HG03280 (cell line): ENCODE measurements around the gene XKR3.
"Not testable (repeated sequence)": the region's sequence is repeated elsewhere in the genome, so short reads cannot be mapped to it uniquely, and the experiment has no call there.

Source experiments
- ATAC-seq: cut with Tn5 transposase; IDR thresholded peaks from one replicate; pipeline ENCODE4 v1.9.1; 2021; ENCODE audit warnings: mild to moderate bottlenecking, moderate library complexity; ENCODE audit not compliant: unreplicated experiment

The XKR3 gene

GRCh38 chr22:16807109-16807508 is 18.1 kb downstream of the XKR3 start:
- no peak for ATAC-seq

DNA sequence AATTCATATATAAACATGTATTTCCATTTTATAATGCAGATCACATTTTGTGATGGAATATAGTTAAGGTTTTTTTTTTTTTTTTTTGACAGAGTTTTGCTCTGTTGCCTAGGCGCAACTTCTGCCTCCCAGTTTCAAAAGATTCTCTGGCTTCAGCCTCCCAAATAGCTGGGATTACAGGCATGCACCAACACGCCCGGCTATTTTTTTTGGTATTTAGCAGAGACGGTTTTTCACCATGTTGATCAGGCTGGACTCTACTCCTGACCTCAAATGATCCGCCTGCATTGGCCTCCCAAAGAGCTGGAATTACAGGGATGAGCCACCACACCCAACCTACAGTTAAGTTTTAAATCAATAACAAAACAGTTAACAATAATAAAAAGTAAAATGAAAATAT is 18.8 kb downstream of the XKR3 start:
- no peak for ATAC-seq

- ATAC-seq, result no peak
Observed at GRCh38 chr22:16804882-16805281, 20.3 kb downstream of the XKR3 start.

- no peak for ATAC-seq
Observed at GRCh38 chr22:16803255-16803917, 21.8 kb downstream of the XKR3 start.

- no peak for ATAC-seq
Observed at GRCh38 chr22:16801571-16801970, 23.6 kb downstream of the XKR3 start.

GRCh38 chr22:16801088-16801487 is 24.1 kb downstream of the XKR3 start:
- no peak for ATAC-seq

- no peak for ATAC-seq
Observed at GRCh38 chr22:16800358-16800757, 24.9 kb downstream of the XKR3 start.

GRCh38 chr22:16795504-16795903 is 29.7 kb downstream of the XKR3 start:
- not testable (repeated sequence) for ATAC-seq

DNA sequence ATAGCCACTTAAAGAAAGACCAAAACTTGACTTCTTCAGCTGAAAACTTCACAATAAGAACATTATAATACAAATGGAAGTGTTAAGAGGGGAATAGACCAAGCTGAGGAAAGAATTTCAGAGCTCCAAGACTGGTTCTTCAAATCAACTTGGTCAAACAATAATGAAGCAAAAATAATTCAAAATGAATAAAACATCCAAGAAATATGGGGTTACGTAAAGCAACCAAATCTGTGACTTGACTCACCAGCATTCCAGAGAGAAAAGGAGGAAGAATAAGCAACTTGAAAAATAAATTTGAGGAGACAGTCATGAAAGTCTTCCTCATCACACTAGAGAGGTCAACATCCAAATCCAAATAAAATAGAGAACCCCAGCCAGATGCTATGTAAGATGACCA is 31.4 kb downstream of the XKR3 start:
- ATAC-seq, result no peak

DNA sequence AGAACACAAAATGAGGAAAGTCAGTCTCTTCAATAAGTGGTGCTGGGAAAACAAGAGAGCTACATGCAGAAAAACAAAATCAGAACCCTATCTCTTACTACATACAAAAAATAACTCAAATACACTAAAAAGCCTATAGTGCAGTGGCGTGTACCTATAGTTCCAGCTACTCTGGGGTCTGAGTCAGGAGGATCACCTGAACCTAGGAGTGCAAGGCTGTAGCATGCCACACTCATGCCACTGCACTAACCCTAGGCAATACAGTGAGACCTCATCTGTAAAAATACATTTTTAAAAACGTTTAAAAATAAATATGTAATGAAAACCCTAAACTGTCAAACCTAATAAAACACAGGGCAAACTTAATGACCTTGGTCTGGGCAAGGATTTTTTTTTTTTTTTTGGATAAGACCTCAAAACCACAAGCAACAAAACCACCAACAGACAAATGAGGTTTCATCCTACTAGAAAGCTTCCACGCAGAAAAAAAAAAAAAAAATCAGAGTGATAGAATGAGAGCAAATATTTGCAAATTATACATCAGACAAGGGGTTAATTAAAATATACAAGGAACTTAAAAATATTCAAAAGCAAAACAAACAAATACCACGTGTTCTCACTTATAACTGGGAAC is 35.2 kb downstream of the XKR3 start:
- no peak for ATAC-seq

DNA sequence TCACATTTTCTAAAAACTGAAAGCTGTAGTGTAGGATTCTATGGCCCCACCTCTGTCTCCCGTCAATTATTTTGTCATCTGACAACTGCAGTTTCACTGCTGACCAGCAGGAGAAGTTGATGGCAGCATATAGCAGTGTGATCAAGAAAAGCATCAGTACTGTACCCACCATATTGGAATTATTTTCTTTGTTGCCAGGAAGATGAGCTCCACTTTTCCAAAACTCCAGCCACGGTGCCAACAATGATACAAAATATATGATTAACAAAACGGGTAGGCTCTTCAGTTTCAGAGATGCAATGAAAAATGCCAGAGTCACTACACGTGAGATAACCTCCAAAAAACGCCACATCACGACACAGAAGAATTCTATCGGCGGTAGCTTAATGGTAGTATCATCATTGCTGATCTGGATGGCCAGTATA is 41.3 kb downstream of the XKR3 start:
- ATAC-seq, result no peak

DNA sequence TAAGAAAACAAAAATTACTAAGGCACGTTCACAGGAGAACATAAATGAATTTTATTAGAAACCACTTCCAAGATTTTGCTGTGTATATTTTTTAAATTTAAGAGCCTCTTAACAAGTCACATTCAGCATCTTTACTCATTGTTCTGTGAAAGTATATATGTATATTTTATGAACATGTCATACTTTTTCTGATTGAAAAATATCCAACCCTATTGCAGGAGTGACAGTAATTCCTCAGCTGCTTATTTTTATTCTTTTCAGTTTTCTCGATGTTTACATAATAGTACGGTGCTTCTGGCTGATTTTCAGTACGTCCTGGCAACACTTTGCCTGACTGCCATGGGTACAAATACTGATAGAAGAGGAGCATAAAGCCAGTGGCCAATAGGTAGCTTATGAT is 41.8 kb downstream of the XKR3 start:
- no peak for ATAC-seq

DNA sequence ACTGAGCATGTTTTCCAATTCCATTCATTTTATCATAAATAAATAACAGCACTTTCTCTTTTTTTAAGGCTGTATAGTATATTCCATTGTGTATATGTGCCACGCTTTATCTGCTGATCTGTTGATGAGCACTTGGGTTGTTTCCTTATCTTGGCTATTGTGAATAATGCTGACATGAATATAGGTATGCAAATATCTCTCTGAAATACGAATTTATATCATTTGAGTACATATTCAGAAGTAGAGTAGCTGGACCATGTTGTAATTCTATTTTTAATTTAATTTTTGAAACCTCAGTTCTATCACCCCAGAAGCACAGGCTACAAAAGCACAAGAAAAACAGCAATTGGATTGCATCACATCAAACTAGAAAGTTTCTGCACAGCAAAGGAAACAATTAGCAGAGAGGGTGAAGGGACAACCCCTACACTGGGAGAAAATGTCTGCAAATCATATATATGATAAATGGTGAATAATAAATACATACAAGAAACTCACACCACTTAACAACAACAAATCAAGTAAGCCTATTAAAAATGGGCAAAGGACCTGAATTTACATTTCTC is 43.4 kb downstream of the XKR3 start:
- no peak for ATAC-seq

GRCh38 chr22:16781074-16781763 is 44.0 kb downstream of the XKR3 start:
- ATAC-seq, result no peak

DNA sequence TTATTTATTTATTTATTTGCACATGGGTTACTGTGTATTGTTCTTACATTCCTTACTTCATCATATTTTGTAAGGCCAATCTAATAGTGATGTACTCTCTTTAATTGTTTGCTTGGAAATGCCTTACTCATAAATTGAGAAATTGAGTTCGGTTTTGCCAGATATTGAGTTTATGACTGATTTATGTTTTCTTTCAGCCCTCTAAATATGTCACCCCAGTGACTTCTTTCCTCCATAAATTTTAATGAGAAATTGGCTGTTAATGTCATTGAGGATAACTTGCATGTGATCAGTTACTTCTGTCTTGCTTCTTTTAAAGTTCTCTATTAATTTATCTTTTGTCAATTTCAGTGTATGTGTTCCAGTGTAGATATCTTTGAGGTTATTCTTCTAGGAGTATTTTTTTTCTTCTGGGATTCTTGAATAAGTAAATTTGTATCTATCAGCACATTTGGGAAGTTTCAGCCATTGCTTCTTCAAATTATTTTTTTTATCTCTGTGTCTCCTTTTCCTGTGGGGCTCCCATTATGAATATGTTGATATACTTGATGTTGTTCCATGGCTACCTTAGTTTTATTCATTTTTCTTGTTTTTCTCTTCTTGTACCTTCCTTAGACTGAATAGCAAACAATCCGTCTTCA is 47.8 kb downstream of the XKR3 start:
- no peak for ATAC-seq

- no peak for ATAC-seq
Observed at GRCh38 chr22:16776080-16776479, 49.1 kb downstream of the XKR3 start.

DNA sequence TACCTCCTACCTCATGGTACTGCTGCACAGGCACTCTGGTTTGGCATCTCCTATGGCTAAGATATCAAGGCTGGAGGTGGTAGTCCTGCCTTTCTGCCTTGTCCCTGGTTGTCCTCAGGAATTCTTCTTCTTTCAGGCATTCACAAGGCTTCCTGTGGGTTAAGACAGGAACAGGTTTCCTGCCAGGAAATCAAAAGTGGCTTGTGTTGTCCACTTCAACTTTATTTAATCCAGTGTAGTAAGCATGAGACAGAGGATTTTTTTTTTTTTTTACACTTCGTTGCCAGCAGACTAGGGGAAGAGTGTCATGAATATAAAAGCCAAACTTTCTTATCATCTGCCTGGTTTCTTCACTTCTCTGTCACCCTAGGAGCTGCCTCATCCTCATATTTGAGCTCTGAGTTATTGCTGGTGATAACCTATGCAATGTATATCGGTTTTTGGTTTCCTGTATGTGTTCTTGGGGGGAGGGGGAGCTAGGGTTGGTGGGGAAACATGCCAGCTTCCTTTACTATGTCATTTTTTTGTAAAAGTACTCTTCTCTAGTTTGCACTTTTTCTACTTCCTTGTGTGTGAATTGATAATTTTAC is 50.2 kb downstream of the XKR3 start:
- ATAC-seq, result no peak

GRCh38 chr22:16771569-16771968 is 53.6 kb downstream of the XKR3 start:
- ATAC-seq, result not testable (repeated sequence)

DNA sequence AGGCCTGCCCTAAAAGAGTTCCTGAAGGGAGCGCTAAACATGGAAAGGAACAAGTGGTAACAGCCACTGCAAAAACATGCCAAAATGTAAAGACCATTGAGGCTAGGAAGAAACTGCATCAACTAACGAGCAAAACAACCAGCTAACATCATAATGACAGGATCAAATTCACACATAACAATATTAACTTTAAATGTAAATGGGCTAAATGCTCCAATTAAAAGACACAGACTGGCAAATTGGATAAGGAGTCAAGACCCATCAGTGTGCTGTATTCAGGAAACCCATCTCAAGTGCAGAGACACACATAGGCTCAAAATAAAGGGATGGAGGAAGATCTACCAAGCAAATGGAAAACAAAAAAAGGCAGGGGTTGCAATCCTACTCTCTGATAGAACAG is 57.3 kb downstream of the XKR3 start:
- not testable (repeated sequence) for ATAC-seq

GRCh38 chr22:16762224-16762623 is 63.0 kb downstream of the XKR3 start:
- ATAC-seq, result not testable (repeated sequence)

DNA sequence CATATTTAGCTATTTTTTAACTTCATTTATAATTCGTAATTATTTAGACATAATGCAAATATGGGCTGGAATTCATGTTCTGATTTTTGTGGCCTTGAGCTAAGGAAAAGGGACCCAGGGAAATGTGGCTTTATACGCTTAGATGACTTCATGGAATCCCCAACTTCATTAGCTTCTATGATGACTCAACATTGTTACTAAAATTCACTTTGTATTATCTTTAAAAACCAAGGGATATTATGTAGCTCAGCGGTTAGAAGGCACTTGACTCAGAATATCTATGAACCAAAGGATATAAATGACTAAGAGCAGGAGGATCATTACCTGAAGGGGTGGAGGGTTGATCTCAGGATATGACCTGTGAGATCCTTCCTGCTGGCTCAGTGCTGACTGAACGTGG is 64.8 kb downstream of the XKR3 start:
- ATAC-seq, result not testable (repeated sequence)
